NOMO-1 treated with DMSO at 0.1 percent for 48 hours (cell line): ENCODE measurements around the gene ZFAND3.
"Not testable (repeated sequence)": the region's sequence is repeated elsewhere in the genome, so short reads cannot be mapped to it uniquely, and the experiment has no call there.

Experiments
- DNase-seq: peaks from one replicate; lab custom pipeline; 2025; ENCODE audit not compliant: unreplicated experiment; lab: John Stamatoyannopoulos, UW

Gene ZFAND3

GRCh38 chr6:37891072-37891471 lies 71.5 kb downstream of the ZFAND3 start:
- no peak for DNase-seq

DNA sequence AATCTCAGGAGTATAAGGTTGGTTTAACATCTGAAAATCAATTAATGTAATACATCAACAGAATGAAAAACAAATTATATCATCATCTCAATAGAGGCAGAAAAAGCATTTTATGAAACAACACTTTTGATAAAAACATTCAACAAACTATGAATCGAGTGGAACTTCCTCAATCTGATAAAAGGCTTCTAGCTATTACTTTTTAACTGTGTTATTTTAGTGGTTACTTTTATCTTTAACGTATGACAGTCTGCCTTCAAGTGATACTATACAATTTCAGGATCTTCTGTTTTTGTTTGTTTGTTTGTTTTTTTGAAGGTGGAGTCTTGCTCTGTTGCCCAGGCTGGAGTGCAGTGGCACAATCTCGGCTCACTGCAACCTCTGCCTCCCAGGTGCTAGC lies 73.7 kb downstream of the ZFAND3 start:
- DNase-seq = no peak

DNA sequence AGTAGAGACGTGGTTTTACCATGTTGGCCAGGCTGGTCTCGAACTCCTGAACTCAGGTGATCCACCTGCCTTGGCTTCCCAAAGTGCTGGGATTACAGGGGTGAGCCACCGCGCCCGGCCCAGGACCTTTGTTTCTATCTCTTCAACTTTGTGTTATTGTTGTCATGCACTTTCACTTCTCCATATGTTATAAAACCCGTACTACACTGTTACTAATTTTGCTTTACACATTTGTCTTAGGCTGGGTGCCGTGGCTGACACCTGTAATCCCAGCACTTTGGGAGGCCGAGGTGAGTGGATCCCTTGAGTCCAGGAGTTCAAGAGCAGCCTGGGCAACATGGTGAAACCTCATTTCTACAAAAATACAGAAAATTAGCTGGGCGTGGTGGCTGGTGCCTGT lies 74.2 kb downstream of the ZFAND3 start:
- DNase-seq = not testable (repeated sequence)

DNA sequence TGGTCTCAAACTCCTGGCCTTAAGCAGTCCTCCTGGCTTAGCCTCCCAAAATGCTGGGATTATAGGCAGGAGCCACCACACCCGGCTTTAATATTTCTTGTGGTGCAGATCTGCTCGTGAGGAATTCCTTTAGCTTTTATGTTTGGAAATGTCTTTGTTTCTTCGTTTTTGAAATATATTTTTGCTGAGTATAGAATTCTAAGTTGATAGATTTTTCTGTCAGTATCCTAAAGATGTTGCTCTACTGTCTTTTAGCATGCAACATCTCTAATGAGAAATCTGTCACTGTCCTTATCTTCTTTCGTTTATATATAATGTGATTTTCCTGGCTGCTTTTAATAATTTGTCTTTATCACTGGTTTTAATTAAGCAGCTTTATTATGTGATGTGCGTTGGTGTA lies 75.1 kb downstream of the ZFAND3 start:
- no peak for DNase-seq

DNA sequence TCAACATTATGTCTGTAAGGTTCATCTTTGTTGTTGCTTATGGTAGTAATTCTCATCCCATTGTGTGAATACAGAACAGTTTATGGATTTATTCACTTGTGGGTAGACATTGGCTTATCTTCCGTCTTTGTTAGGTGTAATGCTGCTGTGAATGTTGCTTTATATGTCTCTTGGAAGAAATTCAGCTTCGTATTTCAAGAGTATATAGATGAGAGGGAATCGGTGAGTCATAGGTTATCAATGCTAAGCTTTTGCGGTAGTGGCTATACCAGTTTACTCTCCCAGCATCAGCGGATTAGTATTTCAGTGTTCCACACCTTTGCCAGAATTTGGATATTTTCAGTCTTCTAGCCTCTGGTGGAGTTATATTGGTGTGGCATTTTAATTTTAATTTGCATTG lies 77.8 kb downstream of the ZFAND3 start:
- no peak for DNase-seq

DNA sequence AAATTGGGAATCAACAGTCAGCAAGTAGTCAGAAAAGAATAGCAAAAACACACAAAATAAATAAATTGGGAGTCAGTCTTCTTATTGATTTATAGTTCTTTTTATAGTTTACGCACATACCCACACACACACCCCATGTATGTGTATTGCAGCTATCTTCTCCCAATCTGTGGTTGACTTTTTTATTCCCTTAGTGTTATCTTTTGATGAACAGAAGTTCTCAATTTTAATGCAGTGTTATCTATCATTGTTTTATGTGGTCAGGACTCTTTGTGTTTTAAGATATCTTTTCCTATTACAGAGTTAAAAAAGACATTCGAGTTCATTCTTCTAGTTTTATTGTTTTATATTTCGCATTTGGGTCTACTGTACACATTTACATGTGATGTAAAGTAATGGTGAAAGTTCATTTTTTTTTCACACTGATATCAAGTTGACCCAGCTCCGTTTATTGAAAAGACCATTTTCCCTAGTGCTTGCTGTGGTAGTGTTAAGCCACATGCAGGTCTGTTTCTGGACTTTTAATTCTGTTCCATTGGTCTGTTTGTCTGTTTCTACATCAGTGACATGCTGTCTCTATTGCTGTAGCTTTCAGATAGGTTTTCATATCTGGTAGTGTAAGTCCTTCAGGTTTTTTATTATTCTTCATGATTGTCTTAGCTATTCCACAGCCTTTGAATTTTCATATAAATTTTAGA lies 78.4 kb downstream of the ZFAND3 start:
- DNase-seq = no peak

- no peak for DNase-seq
Measured at GRCh38 chr6:37903351-37904340, 84.1 kb downstream of the ZFAND3 start.

DNA sequence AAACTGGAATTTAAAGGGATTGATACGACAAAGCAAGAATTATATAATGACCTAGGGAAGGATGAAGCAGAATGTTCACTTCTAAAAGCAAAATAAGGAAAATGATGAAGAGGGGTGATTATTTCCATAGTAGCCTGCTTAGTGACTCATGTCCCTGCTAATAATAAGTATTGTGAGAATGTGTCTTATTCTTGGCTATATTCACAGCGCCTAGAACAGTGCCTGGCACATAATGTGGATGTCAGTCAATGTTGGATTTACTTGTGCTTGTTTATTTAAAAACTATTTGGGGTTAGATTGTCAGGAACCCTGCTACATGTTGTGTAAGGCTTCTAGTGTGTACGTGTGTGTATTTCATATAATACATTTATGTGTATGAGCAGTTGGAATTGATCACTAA lies 85.1 kb downstream of the ZFAND3 start:
- no peak for DNase-seq

- DNase-seq = no peak
Measured at GRCh38 chr6:37906121-37906520, 86.6 kb downstream of the ZFAND3 start.

- DNase-seq = no peak
Measured at GRCh38 chr6:37910998-37911397, 91.5 kb downstream of the ZFAND3 start.

GRCh38 chr6:37913210-37913609 lies 93.7 kb downstream of the ZFAND3 start:
- DNase-seq = no peak

DNA sequence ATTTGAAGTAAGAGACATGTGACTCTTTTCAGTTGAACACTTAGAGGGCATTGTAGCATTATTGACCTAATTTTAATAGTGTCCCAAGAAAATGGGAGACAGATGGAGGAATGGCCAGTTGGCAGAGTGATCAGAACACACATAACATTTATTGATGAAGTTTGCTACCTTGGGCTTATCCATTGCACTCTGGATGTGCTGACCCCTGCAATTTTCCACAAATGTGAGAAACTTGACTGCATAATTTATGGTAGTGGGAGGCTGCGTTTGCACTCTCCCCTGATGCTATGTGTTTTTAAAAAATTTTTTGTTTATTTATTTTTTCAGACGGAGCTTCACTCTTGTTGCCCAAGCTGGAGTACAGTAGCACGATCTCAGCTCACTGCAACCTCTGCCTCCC lies 95.9 kb downstream of the ZFAND3 start:
- DNase-seq = no peak

DNA sequence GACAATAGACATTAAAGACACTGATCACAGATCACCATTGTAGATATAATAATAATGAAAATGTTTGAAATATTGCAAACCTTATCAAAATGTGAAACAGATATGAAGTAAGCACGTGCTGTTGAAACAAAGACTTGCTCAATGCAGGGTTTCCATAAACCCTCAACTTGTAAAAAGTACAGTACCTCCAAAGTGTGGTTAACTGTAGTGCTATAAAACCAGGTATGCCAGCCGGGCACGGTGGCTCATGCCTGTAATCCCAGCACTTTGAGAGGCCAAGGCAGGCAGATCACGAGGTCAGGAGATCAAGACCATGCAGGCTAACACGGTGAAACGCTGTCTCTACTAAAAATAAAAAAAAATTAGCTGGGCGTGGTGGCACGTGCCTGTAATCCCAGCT lies 96.6 kb downstream of the ZFAND3 start:
- no peak for DNase-seq

GRCh38 chr6:37916675-37917074 lies 97.1 kb downstream of the ZFAND3 start:
- no peak for DNase-seq

- DNase-seq = no peak
Measured at GRCh38 chr6:37917566-37917965, 98.0 kb downstream of the ZFAND3 start.

DNA sequence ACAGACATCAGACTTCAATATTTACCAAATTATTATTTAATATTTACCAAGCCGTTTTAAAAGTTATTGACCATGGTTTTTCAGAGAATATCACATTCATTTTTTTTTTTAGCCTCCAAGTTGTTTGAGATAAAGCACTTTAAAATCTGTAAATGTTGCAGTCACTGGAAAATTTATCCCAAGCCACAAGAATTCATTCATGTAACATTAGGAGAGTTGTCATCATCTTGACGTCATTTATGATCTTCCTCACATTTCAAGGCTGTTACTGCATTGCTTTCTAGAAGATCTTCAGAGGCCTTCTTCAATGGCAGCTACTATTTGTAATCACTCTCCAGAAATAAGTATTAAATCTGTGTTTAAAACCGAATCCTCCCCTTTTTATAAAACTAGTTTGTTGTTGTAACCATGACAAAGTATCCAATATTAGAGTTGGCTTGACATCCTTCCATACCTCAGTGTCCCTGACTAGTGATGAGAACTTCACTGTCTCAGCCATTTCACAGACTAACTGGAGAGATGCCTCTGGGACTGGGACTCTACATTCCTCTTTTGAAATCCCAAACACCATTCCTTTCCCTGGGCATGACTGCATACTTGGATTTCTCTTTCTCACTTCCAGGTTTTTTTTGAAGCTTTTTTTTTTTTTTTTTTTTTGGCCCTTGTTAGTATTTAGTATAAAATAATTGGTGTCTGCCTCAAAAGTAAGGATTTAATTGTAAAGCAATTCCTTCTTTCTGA lies 100.1 kb downstream of the ZFAND3 start:
- DNase-seq = no peak

- no peak for DNase-seq
Measured at GRCh38 chr6:37920667-37921066, 101.1 kb downstream of the ZFAND3 start.

- DNase-seq = no peak
Measured at GRCh38 chr6:37922563-37922962, 103.0 kb downstream of the ZFAND3 start.

- DNase-seq = no peak
Measured at GRCh38 chr6:37923514-37923913, 104.0 kb downstream of the ZFAND3 start.

DNA sequence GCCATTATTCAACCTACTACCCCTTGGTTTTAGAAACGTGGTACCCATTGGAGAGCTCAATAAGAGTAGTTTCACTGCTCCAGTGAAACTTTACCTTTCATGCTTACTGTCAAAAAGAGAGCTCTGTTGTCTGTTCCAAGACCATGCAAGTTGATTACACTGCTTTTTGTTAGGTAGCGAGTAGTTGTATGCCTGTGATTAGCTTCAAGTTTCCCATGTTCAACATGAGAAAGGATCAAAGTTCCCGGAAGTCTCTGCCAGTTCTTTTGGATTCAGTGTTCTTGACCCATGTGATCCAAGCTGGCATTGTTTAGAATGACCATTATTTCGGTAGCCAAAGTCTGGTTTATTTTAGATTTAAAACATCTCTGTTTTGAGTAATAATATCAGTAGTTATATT lies 107.1 kb downstream of the ZFAND3 start:
- DNase-seq = no peak

DNA sequence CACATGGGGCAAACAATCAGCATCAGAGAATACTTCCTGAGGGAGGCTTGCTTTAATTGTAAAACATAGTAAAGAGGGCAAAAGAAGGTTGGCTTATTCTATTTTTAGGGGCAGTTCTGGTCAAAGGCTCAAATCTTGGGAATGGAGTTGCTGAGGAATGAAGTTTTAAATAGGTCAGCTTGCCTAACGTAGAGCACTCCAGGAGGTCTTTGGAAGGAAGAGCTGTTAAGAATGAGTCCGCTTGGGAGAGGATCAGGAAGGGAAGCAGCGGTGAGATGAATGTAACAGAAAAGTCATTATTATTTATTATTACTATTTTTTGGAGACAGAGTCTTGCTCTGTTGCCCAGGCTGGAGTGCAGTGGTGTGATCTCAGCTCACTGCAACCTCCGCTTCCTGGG lies 108.7 kb downstream of the ZFAND3 start:
- no peak for DNase-seq
